NCI-H345 treated with DMSO at 0.1 percent for 48 hours (cell line): ENCODE measurements around the gene INPP4A.

ENCODE experiments used
- DNase-seq: peaks from one replicate; lab custom pipeline; 2025; ENCODE audit not compliant: unreplicated experiment; lab: John Stamatoyannopoulos, UW

INPP4A gene

GRCh38 chr2:98459496-98460175 lies 15.0 kb downstream of the INPP4A start:
- DNase-seq, result peak; percentile 34

GRCh38 chr2:98460573-98461497 lies 16.2 kb downstream of the INPP4A start:
- no peak for DNase-seq

GRCh38 chr2:98461498-98462049 lies 16.9 kb downstream of the INPP4A start:
- no peak for DNase-seq

- DNase-seq, result peak; percentile 83
These were observed 18.4 kb downstream of the INPP4A start for GRCh38 chr2:98463081-98463481.

- peak; percentile 88 for DNase-seq
These were observed 18.9 kb downstream of the INPP4A start for GRCh38 chr2:98463551-98463971.

GRCh38 chr2:98463988-98464771 lies 19.5 kb downstream of the INPP4A start:
- DNase-seq, result no peak

- no peak for DNase-seq
These were observed 20.2 kb downstream of the INPP4A start for GRCh38 chr2:98464772-98465310.

GRCh38 chr2:98465456-98466226 lies 21.0 kb downstream of the INPP4A start:
- peak; percentile 71 for DNase-seq

- no peak for DNase-seq
These were observed 22.5 kb downstream of the INPP4A start for GRCh38 chr2:98467082-98467536.

- DNase-seq, result no peak
These were observed 23.0 kb downstream of the INPP4A start for GRCh38 chr2:98467652-98468051.

GRCh38 chr2:98468621-98469236 lies 24.1 kb downstream of the INPP4A start:
- DNase-seq, result no peak

- DNase-seq, result no peak
These were observed 25.3 kb downstream of the INPP4A start for GRCh38 chr2:98469862-98470544.

- no peak for DNase-seq
These were observed 26.2 kb downstream of the INPP4A start for GRCh38 chr2:98470851-98471255.

GRCh38 chr2:98471402-98472131 lies 26.9 kb downstream of the INPP4A start:
- DNase-seq, result no peak

- DNase-seq, result no peak
These were observed 27.5 kb downstream of the INPP4A start for GRCh38 chr2:98472132-98472650.

GRCh38 chr2:98472961-98473746 lies 28.5 kb downstream of the INPP4A start:
- DNase-seq, result no peak
